ENCODE measurements around the gene EHD2.

DNA sequence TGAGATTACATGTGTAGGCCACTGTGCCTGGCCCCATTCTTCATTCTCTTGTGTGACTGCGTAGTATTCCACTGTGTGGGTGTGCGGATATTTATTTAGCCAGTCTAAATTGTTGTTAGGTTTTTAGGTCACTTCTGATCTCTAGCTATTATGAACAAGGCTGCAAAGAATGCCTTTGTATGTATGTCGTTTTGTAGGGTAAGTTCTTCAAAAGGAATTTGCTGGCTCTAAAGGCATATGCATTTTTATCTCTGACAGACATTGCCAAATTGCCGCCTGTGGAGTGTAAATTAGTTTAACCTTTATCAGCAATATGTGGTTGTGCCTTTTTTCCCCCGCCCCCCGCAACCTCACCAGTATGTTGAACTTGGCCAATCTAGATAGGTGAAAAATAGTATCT lies 30.3 kb upstream of the EHD2 start:
- no peak for TF ChIP-seq POLR2A (IDR thresholded peaks at IDR 0.05)
- TF ChIP-seq, protein P1, sequence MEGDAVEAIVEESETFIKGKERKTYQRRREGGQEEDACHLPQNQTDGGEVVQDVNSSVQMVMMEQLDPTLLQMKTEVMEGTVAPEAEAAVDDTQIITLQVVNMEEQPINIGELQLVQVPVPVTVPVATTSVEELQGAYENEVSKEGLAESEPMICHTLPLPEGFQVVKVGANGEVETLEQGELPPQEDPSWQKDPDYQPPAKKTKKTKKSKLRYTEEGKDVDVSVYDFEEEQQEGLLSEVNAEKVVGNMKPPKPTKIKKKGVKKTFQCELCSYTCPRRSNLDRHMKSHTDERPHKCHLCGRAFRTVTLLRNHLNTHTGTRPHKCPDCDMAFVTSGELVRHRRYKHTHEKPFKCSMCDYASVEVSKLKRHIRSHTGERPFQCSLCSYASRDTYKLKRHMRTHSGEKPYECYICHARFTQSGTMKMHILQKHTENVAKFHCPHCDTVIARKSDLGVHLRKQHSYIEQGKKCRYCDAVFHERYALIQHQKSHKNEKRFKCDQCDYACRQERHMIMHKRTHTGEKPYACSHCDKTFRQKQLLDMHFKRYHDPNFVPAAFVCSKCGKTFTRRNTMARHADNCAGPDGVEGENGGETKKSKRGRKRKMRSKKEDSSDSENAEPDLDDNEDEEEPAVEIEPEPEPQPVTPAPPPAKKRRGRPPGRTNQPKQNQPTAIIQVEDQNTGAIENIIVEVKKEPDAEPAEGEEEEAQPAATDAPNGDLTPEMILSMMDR (IDR thresholded peaks at IDR 0.05) = no peak
